ENCODE results near the gene UPK3BL2.
A peak's percentile ranks its signal among the peaks of the same experiment; 100 is the strongest.
"Not testable (repeated sequence)": the region's sequence is repeated elsewhere in the genome, so short reads cannot be mapped to it uniquely, and the experiment has no call there.

UPK3BL2 gene

GRCh38 chr7:102543596-102543995 is at the start of gene UPK3BL2:
UPK3BL2 (minus strand) TSS chr7:102543696; CDS start chr7:102543636, 60 bp downstream.
- DNase-seq (ENCODE audit: low read depth) = not testable (repeated sequence)

DNA sequence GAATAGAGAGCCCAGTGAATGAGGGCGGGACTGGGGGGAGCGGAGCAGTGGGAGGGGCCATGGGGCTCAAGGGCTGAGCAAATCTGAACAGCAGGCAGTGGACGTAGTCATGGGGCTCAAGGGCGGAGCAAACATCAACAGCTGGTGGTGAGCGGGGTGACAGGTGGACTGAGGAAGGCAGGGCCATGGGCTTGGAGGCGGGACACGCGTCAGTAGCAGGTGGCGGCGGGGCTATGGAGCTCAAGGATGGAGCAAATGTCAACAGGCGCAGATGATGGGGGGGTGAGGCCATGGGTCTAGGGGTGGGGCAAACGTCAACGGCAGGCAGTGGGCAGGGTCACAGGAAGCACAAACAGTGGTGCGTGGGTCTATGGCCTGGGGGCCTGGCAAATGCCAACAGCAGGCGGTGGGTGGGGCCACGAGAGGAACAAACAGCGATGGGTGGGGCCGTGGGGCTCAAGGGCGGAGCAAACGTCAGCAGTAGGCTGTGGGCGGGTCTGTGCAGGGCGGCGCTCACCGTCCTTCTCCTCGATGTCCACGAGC is 49.1 kb upstream of the UPK3BL2 start:
- DNase-seq (ENCODE audit: low read depth) = not testable (repeated sequence)

DNA sequence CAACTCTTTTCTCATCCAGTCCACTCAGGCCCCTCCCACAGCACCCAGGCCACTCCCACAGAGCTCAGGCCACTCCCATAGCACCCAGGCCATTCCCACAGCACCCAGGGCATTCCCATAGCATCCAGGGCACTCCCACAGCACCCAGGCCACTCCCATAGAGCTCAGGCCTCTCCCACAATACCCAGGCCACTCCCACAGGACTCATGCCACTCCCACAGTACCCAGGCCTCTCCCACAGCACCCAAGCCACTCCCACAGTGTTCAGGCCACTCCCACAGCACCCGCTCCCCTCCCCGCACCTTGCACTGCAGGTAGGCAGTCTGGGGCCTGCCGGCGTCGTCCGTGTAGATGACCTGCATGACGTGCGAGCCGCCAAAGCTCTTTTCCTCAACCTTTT is 46.4 kb upstream of the UPK3BL2 start:
- not testable (repeated sequence) for DNase-seq (ENCODE audit: low read depth)

- not testable (repeated sequence) for DNase-seq (ENCODE audit: low read depth)
These were observed 40.0 kb upstream of the UPK3BL2 start for GRCh38 chr7:102583495-102583894.

DNA sequence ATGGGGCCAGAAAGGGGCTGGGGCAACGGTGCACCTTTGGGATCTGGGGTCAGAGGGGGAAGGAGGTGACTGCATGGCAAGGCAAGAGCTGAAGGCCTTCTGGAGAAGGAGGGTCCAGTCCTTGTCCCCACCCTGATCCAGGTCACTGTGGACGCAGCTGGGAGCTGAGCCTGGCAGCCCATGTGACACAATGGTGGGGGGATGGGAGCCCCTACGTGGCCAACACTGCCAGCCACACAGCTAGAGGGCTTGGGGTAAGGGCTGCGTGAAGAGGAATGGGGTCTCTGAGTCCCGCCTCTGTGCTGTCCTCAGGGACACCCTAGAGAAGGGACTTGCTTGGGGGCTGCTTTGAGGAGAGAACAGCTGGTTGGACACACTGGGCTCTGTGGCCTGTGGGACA is 38.2 kb upstream of the UPK3BL2 start:
- not testable (repeated sequence) for DNase-seq (ENCODE audit: low read depth)

DNA sequence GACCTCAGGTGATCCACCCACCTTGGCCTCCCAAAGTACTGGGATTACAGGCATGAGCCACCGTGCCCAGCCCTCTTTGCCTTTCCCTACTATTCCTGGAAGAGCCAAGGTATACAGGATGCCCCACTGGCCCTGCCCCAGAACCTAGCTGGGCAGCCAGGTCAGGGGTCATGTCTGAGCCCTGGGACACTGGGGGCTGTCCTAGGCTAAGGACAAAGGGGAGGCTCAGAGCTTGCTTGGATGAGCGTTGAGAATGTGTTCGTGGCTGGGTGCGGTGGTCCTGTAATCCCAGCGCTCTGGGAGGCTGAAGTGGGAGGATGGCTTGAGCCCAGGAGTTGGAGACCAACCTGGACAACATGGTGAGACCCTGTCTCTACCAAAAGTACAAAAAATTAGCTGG is 35.0 kb upstream of the UPK3BL2 start:
- DNase-seq (ENCODE audit: low read depth) = not testable (repeated sequence)

DNA sequence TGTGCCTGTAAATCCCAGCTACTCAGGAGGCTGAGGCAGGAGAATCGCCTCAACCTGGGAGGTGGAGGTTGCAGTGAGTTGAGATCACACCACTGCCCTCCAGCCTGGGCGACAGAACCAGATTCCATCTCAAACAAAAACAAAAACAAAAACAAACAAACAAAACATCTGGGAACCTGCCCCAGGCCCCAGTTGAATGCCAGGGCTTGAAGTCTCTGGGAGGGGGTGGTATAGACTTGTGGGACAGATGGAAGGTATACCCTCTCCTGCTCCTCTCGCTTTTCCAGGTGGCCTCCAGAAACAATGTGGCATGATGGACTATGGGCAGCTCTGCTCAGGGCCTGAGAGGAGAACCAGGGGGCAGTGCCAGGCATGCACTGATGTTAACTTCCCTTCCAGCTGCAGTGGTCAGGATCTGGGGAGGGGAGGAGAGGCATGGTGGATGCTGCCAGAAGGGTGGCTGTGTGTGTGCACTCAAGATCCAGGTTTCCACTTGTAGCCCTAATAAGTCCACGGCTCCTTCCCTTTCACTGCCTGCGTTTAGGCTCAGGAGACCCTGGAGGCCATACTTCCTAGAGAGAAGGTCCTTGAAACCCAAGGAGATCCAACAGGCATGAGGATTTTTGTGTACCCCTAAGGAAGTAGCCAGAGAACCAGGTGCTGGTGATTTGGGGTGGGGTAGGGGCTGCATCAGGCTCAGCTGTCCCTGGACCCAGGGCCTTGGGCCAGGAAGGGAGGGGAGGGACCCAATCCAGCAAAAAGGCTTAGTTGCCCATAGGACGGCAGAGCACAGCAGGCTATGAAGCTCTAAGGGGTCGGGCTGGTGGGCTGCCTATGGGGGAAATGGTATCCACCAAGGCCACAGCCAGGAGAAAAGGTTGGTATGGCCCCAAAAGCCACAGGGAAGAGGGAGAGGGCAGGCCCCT is 34.1 kb upstream of the UPK3BL2 start:
- not testable (repeated sequence) for DNase-seq (ENCODE audit: low read depth)

- DNase-seq (ENCODE audit: low read depth) = not testable (repeated sequence)
These were observed 32.9 kb upstream of the UPK3BL2 start for GRCh38 chr7:102576363-102576762.

- not testable (repeated sequence) for DNase-seq (ENCODE audit: low read depth)
These were observed 31.1 kb upstream of the UPK3BL2 start for GRCh38 chr7:102574607-102575006.

- DNase-seq (ENCODE audit: low read depth) = peak; percentile 94
These were observed 29.1 kb upstream of the UPK3BL2 start, which contains the start of gene POLR2J3 for GRCh38 chr7:102572261-102573239. POLR2J3 (minus strand) TSS chr7:102572583; CDS start chr7:102572521, 62 bp downstream.

- DNase-seq (ENCODE audit: low read depth) = not testable (repeated sequence)
These were observed 25.1 kb upstream of the UPK3BL2 start for GRCh38 chr7:102568620-102569019.

DNA sequence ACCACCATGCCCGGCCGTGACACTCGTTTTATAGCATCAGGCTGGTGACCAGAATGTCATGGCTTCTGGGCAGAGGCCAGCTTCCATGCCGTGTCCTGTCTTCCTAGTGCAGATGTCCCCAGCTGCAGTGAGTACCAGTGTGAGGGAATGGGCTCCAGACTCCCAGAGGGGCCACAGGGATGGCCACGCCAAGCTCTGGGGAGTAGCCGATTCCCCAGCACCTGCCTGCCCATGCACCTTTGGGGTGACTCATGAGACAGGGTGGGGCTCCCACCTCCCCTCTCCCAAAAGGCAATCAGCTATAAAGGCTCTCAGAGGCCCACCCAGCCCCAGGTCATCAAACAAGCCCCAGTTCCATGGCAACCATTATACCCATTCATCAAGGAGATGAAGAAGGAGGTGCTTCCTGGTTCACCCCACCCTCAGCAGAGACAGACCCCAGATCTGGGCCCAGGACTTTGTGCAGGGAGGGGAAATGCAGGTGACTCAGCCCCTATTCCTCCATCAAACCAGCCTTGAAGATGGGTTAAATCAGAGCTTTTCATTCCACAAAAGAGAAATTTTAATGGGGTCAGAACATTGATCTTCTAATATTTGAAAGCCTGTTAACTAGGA is 7.4 kb upstream of the UPK3BL2 start, which contains the start of gene SPDYE2:
TSS of gene SPDYE2 (plus strand) at position 419 of the 615 bp plus-strand sequence. CDS start 2,030 bp downstream, outside the sequence.
- DNase-seq (ENCODE audit: low read depth) = not testable (repeated sequence)

- not testable (repeated sequence) for DNase-seq (ENCODE audit: low read depth)
These were observed 2.9 kb upstream of the UPK3BL2 start for GRCh38 chr7:102546353-102546752.

- not testable (repeated sequence) for DNase-seq (ENCODE audit: low read depth)
These were observed 1.8 kb upstream of the UPK3BL2 start for GRCh38 chr7:102545288-102545687.

DNA sequence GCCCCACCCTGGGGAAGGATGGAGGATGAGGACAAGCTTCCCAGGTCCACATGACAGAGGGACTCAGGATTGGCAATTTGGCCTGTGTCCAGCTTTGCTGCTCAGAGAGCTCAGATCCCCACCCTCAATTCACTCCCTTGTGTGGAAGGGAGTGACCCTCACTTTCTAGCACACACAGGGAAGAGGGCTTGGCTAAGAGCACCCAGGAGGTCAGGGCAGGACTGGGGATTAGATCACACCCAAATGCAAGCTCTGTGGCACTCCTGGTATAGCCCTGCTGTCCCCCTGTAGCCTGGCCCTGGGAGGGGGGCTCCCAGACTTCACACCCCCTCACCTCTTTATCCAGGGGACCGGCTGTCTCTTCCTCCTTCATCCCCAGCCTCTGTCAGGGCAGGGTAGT is 876 bp upstream of the UPK3BL2 start:
- DNase-seq (ENCODE audit: low read depth) = not testable (repeated sequence)

DNA sequence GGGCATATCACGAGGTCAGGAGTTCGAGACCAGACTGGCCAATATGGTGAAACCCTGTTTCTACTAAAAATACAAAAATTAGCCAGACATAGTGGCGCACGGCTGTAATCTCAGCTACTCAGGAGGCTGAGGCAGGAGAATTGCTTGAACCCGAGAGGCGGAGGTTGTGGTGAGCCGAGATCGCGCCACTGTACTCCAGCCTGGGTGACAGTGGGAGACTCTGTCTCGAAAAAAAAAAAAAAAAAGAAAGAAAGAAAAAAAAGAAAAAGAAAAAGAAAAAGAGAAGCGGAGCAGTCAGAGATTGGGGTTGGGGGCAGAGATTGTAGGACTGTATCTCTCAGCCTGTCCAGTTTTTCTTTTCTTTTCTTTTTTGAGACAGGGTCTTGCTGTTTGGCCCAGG is 725 bp downstream of the UPK3BL2 start:
- DNase-seq (ENCODE audit: low read depth) = not testable (repeated sequence)

- not testable (repeated sequence) for DNase-seq (ENCODE audit: low read depth)
These were observed 1.4 kb downstream of the UPK3BL2 start for GRCh38 chr7:102542083-102542482.

DNA sequence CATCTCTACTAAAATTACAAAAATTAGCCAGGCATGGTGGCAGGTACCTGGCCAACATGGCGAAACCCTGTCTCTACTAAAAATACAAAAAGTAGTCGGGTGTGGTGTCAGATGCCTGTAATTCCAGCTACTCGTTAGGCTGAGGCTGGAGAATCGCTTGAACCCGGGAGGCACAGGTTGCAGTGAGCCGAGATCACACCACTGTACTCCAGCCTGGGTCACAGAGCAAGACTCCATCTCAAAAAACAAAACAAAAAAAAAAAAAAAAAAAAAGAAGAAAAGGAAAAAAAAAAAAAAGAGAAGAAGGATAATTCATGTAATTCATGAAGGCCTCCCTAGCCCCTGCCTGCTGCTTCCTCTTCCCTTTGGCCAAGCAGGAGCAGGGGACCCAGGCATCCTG is 2.9 kb downstream of the UPK3BL2 start:
- DNase-seq (ENCODE audit: low read depth) = not testable (repeated sequence)

GRCh38 chr7:102535062-102535615 is 8.4 kb downstream of the UPK3BL2 start:
- not testable (repeated sequence) for DNase-seq (ENCODE audit: low read depth)

GRCh38 chr7:102532127-102532526 is 11.4 kb downstream of the UPK3BL2 start:
- DNase-seq (ENCODE audit: low read depth) = not testable (repeated sequence)

GRCh38 chr7:102531583-102531982 is 11.9 kb downstream of the UPK3BL2 start:
- DNase-seq (ENCODE audit: low read depth) = not testable (repeated sequence)

All from stimulated activated CD8-positive, alpha-beta memory T cell treated with anti-CD3 and anti-CD28 coated beads, Interleukin-12 subunit alpha, Interleukin-12 subunit beta, amount 100 ng/mL, for 4 hours (primary cell).